ENCODE measurements around the gene PFAS. TPM values are rescaled to one million over a fixed set of nuclear protein-coding genes. Genes with fewer than 3 reads are reported as not detected.
A peak's percentile ranks its signal among the peaks of the same experiment; 100 is the strongest.
"Not testable (repeated sequence)": the region's sequence is repeated elsewhere in the genome, so short reads cannot be mapped to it uniquely, and the experiment has no call there.

Gene PFAS
- total RNA-seq, 1 donor from 2014 or later = 23.9 TPM

- peak; percentile 84 to 93 for DNase-seq (ENCODE audit: low read depth in 2 of 2)
These were observed 22.4 kb upstream of the PFAS start for GRCh38 chr17:8226536-8227237.

- no peak for DNase-seq (ENCODE audit: low read depth in 2 of 2)
These were observed 21.9 kb upstream of the PFAS start for GRCh38 chr17:8227238-8227581.

GRCh38 chr17:8231701-8232100 lies 17.4 kb upstream of the PFAS start:
- DNase-seq (ENCODE audit: low read depth in 2 of 2) = no peak

GRCh38 chr17:8234361-8235270 lies 14.5 kb upstream of the PFAS start:
- no peak for DNase-seq (ENCODE audit: low read depth in 2 of 2)

GRCh38 chr17:8235676-8236075 lies 13.4 kb upstream of the PFAS start:
- DNase-seq (ENCODE audit: low read depth in 2 of 2) = no peak

- DNase-seq (ENCODE audit: low read depth in 2 of 2) = no peak
These were observed 11.9 kb upstream of the PFAS start for GRCh38 chr17:8237175-8237574.

- no peak for DNase-seq (ENCODE audit: low read depth in 2 of 2)
These were observed 11.2 kb upstream of the PFAS start for GRCh38 chr17:8237886-8238285.

GRCh38 chr17:8243827-8244226 lies 5.3 kb upstream of the PFAS start:
- no peak for DNase-seq (ENCODE audit: low read depth in 2 of 2)

- no peak for DNase-seq (ENCODE audit: low read depth in 2 of 2)
These were observed 4.3 kb upstream of the PFAS start for GRCh38 chr17:8244768-8245167.

GRCh38 chr17:8249621-8250500 lies 772 bp downstream of the PFAS start:
- DNase-seq (ENCODE audit: low read depth in 2 of 2) = no peak

- DNase-seq (ENCODE audit: low read depth in 2 of 2) = not testable (repeated sequence)
These were observed 2.3 kb downstream of the PFAS start for GRCh38 chr17:8251411-8251810.

GRCh38 chr17:8253801-8254200 lies 4.7 kb downstream of the PFAS start:
- peak; percentile 31 to 69 for DNase-seq (ENCODE audit: low read depth in 2 of 2)

- DNase-seq (ENCODE audit: low read depth in 2 of 2) = no peak
These were observed 5.8 kb downstream of the PFAS start for GRCh38 chr17:8254881-8255280.

GRCh38 chr17:8255499-8255898 lies 6.4 kb downstream of the PFAS start:
- no peak for DNase-seq (ENCODE audit: low read depth in 2 of 2)

GRCh38 chr17:8256291-8256690 lies 7.2 kb downstream of the PFAS start:
- no peak for DNase-seq (ENCODE audit: low read depth in 2 of 2)

- no peak for DNase-seq (ENCODE audit: low read depth in 2 of 2)
These were observed 7.6 kb downstream of the PFAS start for GRCh38 chr17:8256691-8257090.

- DNase-seq (ENCODE audit: low read depth in 2 of 2) = no peak
These were observed 8.7 kb downstream of the PFAS start for GRCh38 chr17:8257801-8258200.

- DNase-seq (ENCODE audit: low read depth in 2 of 2) = no peak
These were observed 15.2 kb downstream of the PFAS start for GRCh38 chr17:8264320-8264719.

- DNase-seq (ENCODE audit: low read depth in 2 of 2) = no peak
These were observed 15.9 kb downstream of the PFAS start for GRCh38 chr17:8264836-8265542.

GRCh38 chr17:8266648-8267479 lies 17.8 kb downstream of the PFAS start:
- DNase-seq (ENCODE audit: low read depth in 2 of 2) = no peak

All from dermis microvascular lymphatic vessel endothelial cell (primary cell).